SJCRH30 (cell line): ENCODE measurements around the gene DMD. TPM values are rescaled to one million over a fixed set of nuclear protein-coding genes. Genes with fewer than 3 reads are reported as not detected.
A peak's percentile ranks its signal among the peaks of the same experiment; 100 is the strongest.

ENCODE experiments used
- DNase-seq, 2 experiments: peaks; one replicate each; pipeline ENCODE4 v3.0.0-alpha.2; 2015 to 2020
- H3K27ac ChIP-seq: fragments of 250-450 bp; sonication (Bioruptor Pico); 2 replicates; pipeline ENCODE4 v1.5.1; 2020; ENCODE audit warnings: mild to moderate bottlenecking, moderate library complexity
- H3K27me3 ChIP-seq: fragments of 250-450 bp; sonication (Bioruptor Pico); 2 replicates; pipeline ENCODE4 v1.5.1; 2020; ENCODE audit warnings: mild to moderate bottlenecking, moderate library complexity
- H3K36me3 ChIP-seq: fragments of 250-450 bp; sonication (Bioruptor Pico); 2 replicates; pipeline ENCODE4 v1.5.1; 2020; ENCODE audit warnings: mild to moderate bottlenecking, moderate library complexity
- H3K4me1 ChIP-seq: fragments of 250-450 bp; sonication (Bioruptor Pico); 2 replicates; pipeline ENCODE4 v1.5.1; 2020; ENCODE audit warnings: mild to moderate bottlenecking, moderate library complexity
- H3K4me3 ChIP-seq: fragments of 250-450 bp; sonication (Bioruptor Pico); 2 replicates; pipeline ENCODE4 v1.5.1; 2020; ENCODE audit warnings: mild to moderate bottlenecking, moderate library complexity
- H3K9me3 ChIP-seq: fragments of 250-450 bp; sonication (Bioruptor Pico); replicated peaks from 2 replicates; pipeline ENCODE4 v1.5.1; 2020; ENCODE audit warnings: mild to moderate bottlenecking, moderate library complexity
- total RNA-seq: library from RNA; depleted of rRNA; stranded (reverse); fragments of >200 nt; shearing (Covaris generic); gene quantifications from 2 replicates; pipeline ENCODE4 v1.2.3, GENCODE V29; 2014

DMD gene
- total RNA-seq, 1 experiment from 2014 or later, result 94.8 TPM

DNA sequence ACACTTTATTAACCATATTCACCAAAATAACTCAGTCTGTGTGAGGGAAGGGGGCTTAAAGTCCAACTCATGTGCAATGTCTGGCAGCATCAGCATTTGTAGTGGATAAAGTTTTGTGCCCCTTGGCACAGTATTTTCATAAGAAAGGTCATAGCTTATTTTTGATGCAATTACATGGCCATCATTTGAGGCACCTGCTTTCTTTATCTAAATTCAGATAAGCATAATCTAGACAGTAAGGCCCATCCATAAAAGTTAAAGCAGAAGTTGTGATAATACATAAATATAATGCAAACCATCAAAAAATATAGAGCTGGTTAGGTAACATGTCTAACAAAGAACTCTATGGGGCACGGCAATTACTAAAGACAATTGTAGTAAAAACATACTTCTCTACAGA is 763.7 kb downstream of the DMD start:
- Histone ChIP-seq H3K4me1 (no peaks in the 10 kb centered on the region), H3K4me3 (no peak overlapping the region), H3K36me3 (no peaks in the 10 kb centered on the region), H3K27me3 (no peaks in the 10 kb centered on the region), H3K9me3 (no peaks in the 10 kb centered on the region), H3K27ac (no peak overlapping the region)
- DNase-seq, result no peak

DNA sequence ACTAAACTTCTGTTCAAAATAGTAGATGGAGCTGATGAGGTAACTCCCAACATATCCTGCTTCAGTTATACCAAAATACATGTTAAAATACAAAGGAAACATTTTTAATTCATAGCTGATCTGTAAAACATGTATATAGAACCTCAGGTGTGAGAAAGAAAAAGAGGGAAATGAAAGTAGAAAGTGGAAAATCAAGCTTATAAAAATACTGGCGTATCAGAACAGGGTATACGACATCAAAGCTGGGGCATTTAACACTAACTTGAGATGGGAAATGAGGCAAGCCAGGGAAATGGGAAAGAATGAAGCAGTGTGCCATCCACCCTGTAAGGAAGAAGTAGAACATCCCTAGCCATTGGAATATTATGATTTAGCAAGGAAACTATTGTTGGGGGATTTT is 767.5 kb downstream of the DMD start:
- H3K4me3 ChIP-seq, result no peak overlapping the region
- DNase-seq, result no peak
- H3K27me3 ChIP-seq, result no peaks in the 10 kb centered on the region
- no peaks in the 10 kb centered on the region for H3K36me3 ChIP-seq
- no peak overlapping the region for H3K27ac ChIP-seq
- H3K4me1 ChIP-seq, result no peaks in the 10 kb centered on the region
- H3K9me3 ChIP-seq, result no peaks in the 10 kb centered on the region

GRCh38 chrX:32421266-32421665 is 790.1 kb downstream of the DMD start:
- Histone ChIP-seq H3K4me1 (no peaks in the 10 kb centered on the region), H3K27ac (no peak overlapping the region), H3K27me3 (no peaks in the 10 kb centered on the region), H3K36me3 (no peaks in the 10 kb centered on the region), H3K4me3 (no peak overlapping the region), H3K9me3 (no peaks in the 10 kb centered on the region)
- no peak for DNase-seq

DNA sequence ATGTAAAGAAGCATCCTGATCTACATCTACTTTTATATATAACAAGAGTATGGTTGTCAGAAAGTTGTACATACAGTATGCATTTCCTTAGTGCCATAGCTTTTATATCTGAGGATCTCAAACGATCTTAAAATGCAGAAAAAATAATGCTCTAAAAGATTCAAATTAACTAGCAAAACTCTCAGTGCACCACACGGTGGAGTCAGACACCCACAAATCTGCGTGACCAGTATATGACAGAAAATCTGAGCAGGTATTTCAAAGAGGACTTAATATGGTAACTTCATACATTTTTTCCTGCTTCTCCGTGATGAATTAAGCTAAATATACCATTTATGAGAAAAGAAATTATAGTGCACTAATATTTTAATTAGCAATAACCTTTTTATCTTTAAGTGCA is 803.0 kb downstream of the DMD start:
- DNase-seq, result peak; percentile 2 to 25
- no peak overlapping the region for H3K27ac ChIP-seq
- H3K9me3 ChIP-seq, result no peaks in the 10 kb centered on the region
- no peak overlapping the region for H3K4me3 ChIP-seq
- H3K4me1 ChIP-seq, result no peaks in the 10 kb centered on the region
- H3K36me3 ChIP-seq, result no peaks in the 10 kb centered on the region
- no peaks in the 10 kb centered on the region for H3K27me3 ChIP-seq

DNA sequence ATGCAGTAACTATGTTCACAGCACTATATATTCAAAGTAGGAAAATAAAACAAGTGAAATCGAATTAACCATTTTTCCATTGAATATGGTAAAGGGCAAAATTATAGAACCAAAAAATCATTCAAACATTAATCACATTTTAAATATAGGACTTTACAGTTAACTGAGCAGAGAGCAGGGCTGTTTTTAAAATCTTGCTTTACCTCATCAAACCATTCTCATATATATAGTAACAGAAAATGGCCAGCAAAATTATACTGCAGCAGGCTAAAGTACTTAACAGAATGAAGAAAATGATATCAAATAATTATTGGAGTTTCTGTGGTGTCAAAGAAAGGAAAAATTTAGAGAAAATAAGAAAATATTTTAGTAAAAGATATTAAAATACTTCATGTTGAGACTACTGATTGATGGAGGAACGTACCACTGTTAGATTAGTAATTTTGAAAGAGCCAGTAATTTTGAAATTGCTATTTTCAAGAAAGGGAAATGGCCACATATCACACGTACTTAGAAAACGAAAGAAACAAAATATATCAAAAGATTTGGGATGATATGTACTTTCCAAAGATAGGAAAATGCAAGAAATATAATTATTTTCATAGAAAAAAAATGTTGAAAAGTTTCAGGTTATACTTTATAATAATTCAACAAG is 813.7 kb downstream of the DMD start:
- Histone ChIP-seq H3K4me1 (no peaks in the 10 kb centered on the region), H3K36me3 (no peaks in the 10 kb centered on the region), H3K27ac (no peak overlapping the region), H3K27me3 (no peaks in the 10 kb centered on the region), H3K4me3 (no peak overlapping the region), H3K9me3 (no peaks in the 10 kb centered on the region)
- DNase-seq, result no peak

DNA sequence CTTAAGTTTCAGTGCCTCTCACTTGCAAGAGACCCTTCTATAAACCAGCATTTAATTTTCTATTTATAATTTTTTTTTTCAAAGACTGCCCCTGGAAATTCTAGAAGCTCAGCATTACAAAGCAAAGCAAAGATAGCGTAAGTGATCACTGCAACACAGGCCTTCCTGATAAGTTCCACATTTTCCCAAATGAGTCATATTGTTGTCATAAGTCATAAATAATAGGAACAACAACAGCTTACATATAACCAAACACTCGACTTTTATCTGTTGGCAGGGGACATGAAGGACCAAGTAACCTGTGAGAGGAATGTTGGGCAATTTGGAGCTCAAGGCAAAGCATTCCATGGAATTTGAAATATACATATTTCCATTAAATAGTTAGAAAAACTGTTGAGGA is 815.5 kb downstream of the DMD start:
- no peaks in the 10 kb centered on the region for H3K27me3 ChIP-seq
- DNase-seq, result no peak
- H3K4me1 ChIP-seq, result no peaks in the 10 kb centered on the region
- H3K9me3 ChIP-seq, result no peaks in the 10 kb centered on the region
- no peak overlapping the region for H3K4me3 ChIP-seq
- no peak overlapping the region for H3K27ac ChIP-seq
- no peaks in the 10 kb centered on the region for H3K36me3 ChIP-seq

- Histone ChIP-seq H3K9me3 (no peaks in the 10 kb centered on the region), H3K27me3 (no peaks in the 10 kb centered on the region), H3K27ac (no peak overlapping the region), H3K4me3 (no peak overlapping the region), H3K4me1 (no peaks in the 10 kb centered on the region), H3K36me3 (no peaks in the 10 kb centered on the region)
- no peak for DNase-seq
Observed at GRCh38 chrX:32392655-32393054, 818.7 kb downstream of the DMD start.

DNA sequence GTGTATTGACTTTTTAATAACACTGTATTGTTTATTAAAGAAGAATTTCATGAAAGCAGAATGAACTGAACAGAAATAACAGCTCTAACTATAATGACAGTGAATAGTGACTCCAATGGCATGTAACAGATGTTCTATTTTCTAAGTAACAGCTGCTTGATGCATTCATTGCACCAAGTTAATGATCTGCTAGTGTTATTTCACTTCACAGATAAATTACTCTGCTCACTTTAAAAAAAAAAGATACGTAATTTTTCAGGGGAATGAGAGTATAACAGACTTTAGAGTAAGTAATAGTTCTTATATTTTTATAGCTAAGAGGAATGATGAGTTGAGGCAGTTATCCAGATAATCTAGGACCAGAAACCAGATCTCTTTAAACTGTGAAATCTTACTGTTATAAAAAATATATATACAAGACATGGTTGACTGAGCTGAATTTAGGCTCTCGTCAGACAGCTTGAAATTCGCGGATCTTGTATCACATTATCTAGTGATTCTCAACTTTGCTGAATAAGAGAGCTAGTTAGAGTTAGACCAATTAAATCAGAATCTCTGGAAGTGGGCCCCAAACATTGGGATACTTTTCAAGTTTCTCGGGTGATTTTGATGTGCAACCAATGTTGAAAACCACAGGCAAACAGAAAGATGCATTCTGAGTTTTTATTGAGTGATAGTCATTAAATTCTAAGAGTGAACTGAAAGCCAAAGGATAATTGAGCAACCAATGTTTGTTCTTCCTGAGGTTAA is 840.7 kb downstream of the DMD start:
- no peaks in the 10 kb centered on the region for H3K36me3 ChIP-seq
- DNase-seq, result peak; percentile 4 to 46
- H3K27ac ChIP-seq, result peak overlapping the region; percentile 76
- peak overlapping the region; percentile 27 for H3K4me3 ChIP-seq
- peaks cover 19% of the 10 kb centered on the region for H3K4me1 ChIP-seq
- H3K27me3 ChIP-seq, result no peaks in the 10 kb centered on the region
- H3K9me3 ChIP-seq, result no peaks in the 10 kb centered on the region

- no peaks in the 10 kb centered on the region for H3K36me3 ChIP-seq
- no peaks in the 10 kb centered on the region for H3K4me1 ChIP-seq
- H3K27ac ChIP-seq, result no peak overlapping the region
- no peaks in the 10 kb centered on the region for H3K27me3 ChIP-seq
- DNase-seq, result no peak
- no peak overlapping the region for H3K4me3 ChIP-seq
- no peaks in the 10 kb centered on the region for H3K9me3 ChIP-seq
Observed at GRCh38 chrX:32293962-32294700, 917.2 kb downstream of the DMD start.

DNA sequence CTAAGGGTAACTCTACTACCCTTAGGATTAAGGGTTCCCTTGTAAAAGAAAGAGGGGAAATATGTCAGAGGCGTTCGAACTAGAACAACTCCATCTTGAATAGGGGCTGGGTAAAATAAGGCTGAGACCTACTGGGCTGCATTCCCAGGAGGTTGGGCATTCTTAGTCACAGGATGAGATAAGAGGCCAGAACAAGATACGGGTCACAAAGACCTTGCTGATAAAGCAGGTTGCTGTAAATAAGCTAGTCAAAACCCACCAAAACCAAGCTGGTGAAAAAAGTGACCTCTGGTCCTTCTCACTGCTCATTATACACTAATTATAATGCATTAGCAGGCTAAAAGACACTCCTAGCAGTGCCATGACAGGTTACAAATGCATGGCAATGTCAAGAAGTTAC is 922.0 kb downstream of the DMD start:
- no peak overlapping the region for H3K4me3 ChIP-seq
- no peaks in the 10 kb centered on the region for H3K9me3 ChIP-seq
- H3K27me3 ChIP-seq, result no peaks in the 10 kb centered on the region
- H3K4me1 ChIP-seq, result no peaks in the 10 kb centered on the region
- no peak overlapping the region for H3K27ac ChIP-seq
- H3K36me3 ChIP-seq, result no peaks in the 10 kb centered on the region
- DNase-seq, result no peak

GRCh38 chrX:32281853-32282252 is 929.5 kb downstream of the DMD start:
- DNase-seq, result no peak
- Histone ChIP-seq H3K27ac (no peak overlapping the region), H3K27me3 (no peaks in the 10 kb centered on the region), H3K36me3 (no peaks in the 10 kb centered on the region), H3K4me1 (no peaks in the 10 kb centered on the region), H3K4me3 (no peak overlapping the region), H3K9me3 (no peaks in the 10 kb centered on the region)

DNA sequence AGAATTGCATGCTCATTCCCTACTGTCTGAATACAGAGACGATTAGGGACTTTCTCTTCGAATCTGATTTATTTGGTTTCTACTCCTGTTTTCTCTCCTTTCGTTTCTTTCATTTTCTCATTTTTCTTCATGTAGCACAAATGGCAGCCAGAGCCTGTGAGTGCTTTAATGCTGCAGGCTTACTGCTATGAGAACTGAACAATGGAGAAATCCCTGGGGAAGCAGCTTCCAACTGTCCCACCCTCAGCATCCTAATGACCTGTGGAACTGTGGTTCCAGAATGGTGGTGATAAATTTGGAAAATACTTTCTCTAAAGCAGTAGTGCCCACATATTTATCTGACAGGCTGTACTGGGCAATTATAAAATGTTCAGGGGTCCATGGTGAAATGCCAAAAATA is 930.4 kb downstream of the DMD start:
- Histone ChIP-seq H3K4me1 (no peaks in the 10 kb centered on the region), H3K27ac (no peak overlapping the region), H3K9me3 (no peaks in the 10 kb centered on the region), H3K27me3 (no peaks in the 10 kb centered on the region), H3K4me3 (no peak overlapping the region), H3K36me3 (no peaks in the 10 kb centered on the region)
- no peak for DNase-seq

GRCh38 chrX:32280489-32280888 is 930.9 kb downstream of the DMD start:
- no peaks in the 10 kb centered on the region for H3K9me3 ChIP-seq
- no peaks in the 10 kb centered on the region for H3K4me1 ChIP-seq
- H3K36me3 ChIP-seq, result no peaks in the 10 kb centered on the region

GRCh38 chrX:32276153-32276552 is 935.2 kb downstream of the DMD start:
- no peaks in the 10 kb centered on the region for H3K4me1 ChIP-seq
- H3K9me3 ChIP-seq, result no peaks in the 10 kb centered on the region
- H3K27ac ChIP-seq, result no peak overlapping the region
- no peaks in the 10 kb centered on the region for H3K27me3 ChIP-seq
- no peak for DNase-seq
- no peaks in the 10 kb centered on the region for H3K36me3 ChIP-seq
- H3K4me3 ChIP-seq, result no peak overlapping the region

More at GRCh38 chrX:32280489-32280888, 930.9 kb downstream of the DMD start:
- Histone ChIP-seq H3K27ac (no peak overlapping the region), H3K27me3 (no peaks in the 10 kb centered on the region), H3K4me3 (no peak overlapping the region)
- DNase-seq, result no peak

GRCh38 chrX:32269866-32270265 is 941.5 kb downstream of the DMD start:
- DNase-seq, result no peak
- Histone ChIP-seq H3K4me1 (no peaks in the 10 kb centered on the region), H3K9me3 (no peaks in the 10 kb centered on the region), H3K27ac (no peak overlapping the region), H3K36me3 (no peaks in the 10 kb centered on the region), H3K27me3 (no peaks in the 10 kb centered on the region), H3K4me3 (no peak overlapping the region)
